ENCODE data around the gene TNNT1.

Gene TNNT1

GRCh38 chr19:55087542-55087901, 61.5 kb downstream of the TNNT1 start:
- no peak for DNase-seq

GRCh38 chr19:55086730-55087541, 62.1 kb downstream of the TNNT1 start:
- DNase-seq = peak; percentile 61

GRCh38 chr19:55085923-55086715, 62.9 kb downstream of the TNNT1 start:
- DNase-seq = no peak

- no peak for DNase-seq
Observed at GRCh38 chr19:55084416-55084815, 64.6 kb downstream of the TNNT1 start.

- DNase-seq = no peak
Observed at GRCh38 chr19:55083004-55083850, 65.8 kb downstream of the TNNT1 start.

All from activated naive CD4-positive, alpha-beta T cell treated with Interleukin-2 at 50 U/mL for 16 hours (primary cell).